ENCODE data around the gene RTN3.

RTN3 gene

DNA sequence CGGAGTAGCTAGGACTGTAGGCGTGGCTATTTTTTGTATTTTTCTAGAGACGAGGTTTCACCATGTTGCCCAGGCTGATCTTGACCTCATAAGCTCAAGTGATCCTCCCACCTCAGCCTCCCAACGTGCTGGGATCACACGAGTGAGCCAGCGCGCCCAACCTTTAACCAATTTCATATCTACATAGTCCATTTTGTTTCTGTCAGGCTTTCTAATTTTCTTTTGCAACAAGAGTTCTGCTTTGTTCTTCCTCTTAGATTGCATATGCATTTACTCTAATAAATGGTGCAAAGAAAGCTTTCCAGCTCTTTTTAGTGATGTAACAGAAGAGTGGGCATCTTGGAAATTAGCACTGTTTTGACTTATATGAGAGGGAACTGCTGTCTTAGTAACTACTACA lies 13.3 kb downstream of the RTN3 start:
- Histone ChIP-seq H3K9ac (ENCODE audit: low read depth, low read length) (no peak overlapping the region), H2AFZ (ENCODE audit: low read depth, low read length) (no peak overlapping the region), H3K4me1 (ENCODE audit: insufficient read depth, low read length) (peaks cover 4% of the 10 kb centered on the region; the same call in 1 of the 2 replicates), H3K9me3 (ENCODE audit: insufficient read depth, low read length, severe bottlenecking) (no peaks in the 10 kb centered on the region), H3K4me2 (ENCODE audit: insufficient read depth, low read length) (no peak overlapping the region), H3K4me3 (ENCODE audit: low read depth in 1 of 2, low read length in 2 of 2) (no peak overlapping the region), H3K27me3 (ENCODE audit: insufficient read depth, low read length, poor library complexity) (no peaks in the 10 kb centered on the region), H3K27ac (ENCODE audit: low read length) (no peak overlapping the region), H3K79me2 (ENCODE audit: insufficient read depth, low read length) (peaks cover 95% of the 10 kb centered on the region), H4K20me1 (ENCODE audit: insufficient read depth, low read length) (peaks cover 46% of the 10 kb centered on the region), H3K36me3 (ENCODE audit: insufficient read depth, low read length) (peaks cover 10% of the 10 kb centered on the region; the same call in 1 of the 2 replicates)
- TF ChIP-seq EZH2 (IDR thresholded peaks at IDR 0.05; ENCODE audit: borderline replicate concordance, low read depth, low read length, severe bottlenecking): no peak
- TF ChIP-seq, protein P1, sequence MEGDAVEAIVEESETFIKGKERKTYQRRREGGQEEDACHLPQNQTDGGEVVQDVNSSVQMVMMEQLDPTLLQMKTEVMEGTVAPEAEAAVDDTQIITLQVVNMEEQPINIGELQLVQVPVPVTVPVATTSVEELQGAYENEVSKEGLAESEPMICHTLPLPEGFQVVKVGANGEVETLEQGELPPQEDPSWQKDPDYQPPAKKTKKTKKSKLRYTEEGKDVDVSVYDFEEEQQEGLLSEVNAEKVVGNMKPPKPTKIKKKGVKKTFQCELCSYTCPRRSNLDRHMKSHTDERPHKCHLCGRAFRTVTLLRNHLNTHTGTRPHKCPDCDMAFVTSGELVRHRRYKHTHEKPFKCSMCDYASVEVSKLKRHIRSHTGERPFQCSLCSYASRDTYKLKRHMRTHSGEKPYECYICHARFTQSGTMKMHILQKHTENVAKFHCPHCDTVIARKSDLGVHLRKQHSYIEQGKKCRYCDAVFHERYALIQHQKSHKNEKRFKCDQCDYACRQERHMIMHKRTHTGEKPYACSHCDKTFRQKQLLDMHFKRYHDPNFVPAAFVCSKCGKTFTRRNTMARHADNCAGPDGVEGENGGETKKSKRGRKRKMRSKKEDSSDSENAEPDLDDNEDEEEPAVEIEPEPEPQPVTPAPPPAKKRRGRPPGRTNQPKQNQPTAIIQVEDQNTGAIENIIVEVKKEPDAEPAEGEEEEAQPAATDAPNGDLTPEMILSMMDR (IDR thresholded peaks at IDR 0.05; ENCODE audit: borderline replicate concordance, extremely low read depth, low read length, poor library complexity, severe bottlenecking): no peak
- DNase-seq: no peak
- no peak for ATAC-seq (ENCODE audit: insufficient read depth, low read depth)

DNA sequence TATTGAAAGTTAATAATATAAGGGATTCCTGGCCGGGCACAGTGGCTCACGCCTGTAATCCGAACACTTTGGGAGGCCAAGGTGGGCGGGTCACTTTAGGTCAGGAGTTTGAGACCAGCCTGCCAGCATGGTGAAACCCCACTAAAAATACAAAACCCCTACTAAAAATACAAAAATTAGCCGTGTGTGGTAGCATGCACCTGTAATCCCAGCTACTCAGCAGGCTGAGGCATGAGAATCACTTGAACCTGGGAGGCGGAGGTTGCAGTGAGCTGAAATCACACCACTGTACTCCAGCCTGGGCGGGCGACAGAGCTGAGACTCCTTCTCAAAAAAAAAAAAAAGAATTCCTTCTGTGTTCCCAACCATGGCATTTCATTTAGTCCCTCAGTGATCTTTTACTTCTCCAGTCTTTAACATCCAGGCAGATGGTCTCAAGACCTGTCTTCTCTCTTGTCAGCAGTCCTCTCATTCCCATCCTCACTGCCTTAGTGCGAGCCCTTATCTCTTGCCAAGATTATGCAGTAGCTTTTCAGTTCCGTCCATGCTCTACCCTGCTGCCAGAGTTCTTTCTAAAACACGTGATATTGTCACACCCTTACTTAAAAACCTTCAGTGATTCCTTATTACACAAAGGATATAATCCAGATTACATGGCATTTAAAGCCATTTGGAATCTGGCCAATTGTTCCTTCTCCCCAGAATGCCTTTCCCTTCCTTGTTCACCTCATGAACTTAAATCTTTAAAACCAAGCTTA lies 17.9 kb downstream of the RTN3 start:
- H3K27me3 ChIP-seq (ENCODE audit: insufficient read depth, low read length, poor library complexity): no peaks in the 10 kb centered on the region
- H4K20me1 ChIP-seq (ENCODE audit: insufficient read depth, low read length): peaks cover 34% of the 10 kb centered on the region; the same call in 1 of the 2 replicates
- no peaks in the 10 kb centered on the region for H3K4me1 ChIP-seq (ENCODE audit: insufficient read depth, low read length)
- H2AFZ ChIP-seq (ENCODE audit: low read depth, low read length): no peak overlapping the region
- DNase-seq (no peak), ATAC-seq (ENCODE audit: insufficient read depth, low read depth) (no peak)
- H3K9ac ChIP-seq (ENCODE audit: low read depth, low read length): no peak overlapping the region
- H3K36me3 ChIP-seq (ENCODE audit: insufficient read depth, low read length): peaks cover 3% of the 10 kb centered on the region; the same call in 1 of the 2 replicates
- H3K4me3 ChIP-seq (ENCODE audit: low read depth in 1 of 2, low read length in 2 of 2): no peak overlapping the region
- H3K79me2 ChIP-seq (ENCODE audit: insufficient read depth, low read length): peaks cover 94% of the 10 kb centered on the region
- H3K27ac ChIP-seq (ENCODE audit: low read length): no peak overlapping the region
- no peak overlapping the region for H3K4me2 ChIP-seq (ENCODE audit: insufficient read depth, low read length)
- TF ChIP-seq, protein P1 (IDR thresholded peaks at IDR 0.05; ENCODE audit: borderline replicate concordance, extremely low read depth, low read length, poor library complexity, severe bottlenecking): no peak
- TF ChIP-seq EZH2 (IDR thresholded peaks at IDR 0.05; ENCODE audit: borderline replicate concordance, low read depth, low read length, severe bottlenecking): no peak
- no peaks in the 10 kb centered on the region for H3K9me3 ChIP-seq (ENCODE audit: insufficient read depth, low read length, severe bottlenecking)

DNA sequence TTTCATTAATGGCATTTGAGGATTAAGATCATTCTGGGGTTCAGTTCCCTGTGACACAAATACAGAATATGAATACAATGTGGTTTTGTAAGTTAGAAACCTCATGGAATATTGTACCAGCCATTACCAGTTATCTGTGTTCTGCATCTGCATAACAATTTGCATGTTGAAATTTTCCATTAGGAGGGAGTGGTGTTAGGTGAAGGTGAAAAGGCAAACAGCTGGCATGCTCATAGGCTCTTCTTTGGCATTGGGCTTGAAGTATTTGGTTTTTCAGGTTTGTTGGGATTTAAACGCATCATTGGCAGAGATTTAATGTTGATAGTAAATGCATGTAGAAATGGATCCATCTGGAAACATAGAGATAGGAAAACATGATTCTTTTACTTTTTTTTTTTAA lies 18.6 kb downstream of the RTN3 start:
- Histone ChIP-seq H4K20me1 (ENCODE audit: insufficient read depth, low read length) (peaks cover 34% of the 10 kb centered on the region; the same call in 1 of the 2 replicates), H3K9me3 (ENCODE audit: insufficient read depth, low read length, severe bottlenecking) (no peaks in the 10 kb centered on the region), H3K36me3 (ENCODE audit: insufficient read depth, low read length) (0 out of 2 replicates have a peak, but pooled peaks cover 3% of the 10 kb centered on the region), H3K4me2 (ENCODE audit: insufficient read depth, low read length) (no peak overlapping the region), H3K4me3 (ENCODE audit: low read depth in 1 of 2, low read length in 2 of 2) (no peak overlapping the region), H3K4me1 (ENCODE audit: insufficient read depth, low read length) (no peaks in the 10 kb centered on the region), H3K79me2 (ENCODE audit: insufficient read depth, low read length) (peaks cover 94% of the 10 kb centered on the region), H3K27me3 (ENCODE audit: insufficient read depth, low read length, poor library complexity) (no peaks in the 10 kb centered on the region), H2AFZ (ENCODE audit: low read depth, low read length) (no peak overlapping the region), H3K9ac (ENCODE audit: low read depth, low read length) (no peak overlapping the region), H3K27ac (ENCODE audit: low read length) (no peak overlapping the region)
- ATAC-seq (ENCODE audit: insufficient read depth, low read depth): no peak
- no peak for DNase-seq
- TF ChIP-seq, protein P1 (IDR thresholded peaks at IDR 0.05; ENCODE audit: borderline replicate concordance, extremely low read depth, low read length, poor library complexity, severe bottlenecking): no peak
- TF ChIP-seq EZH2 (IDR thresholded peaks at IDR 0.05; ENCODE audit: borderline replicate concordance, low read depth, low read length, severe bottlenecking): no peak
